Uterus (tissue), 4 donors: Measurements from ENCODE around the gene PIK3CD. TPM values are rescaled to one million over a fixed set of nuclear protein-coding genes. Genes with fewer than 3 reads are reported as not detected.

Source experiments
- DNase-seq, 2 donors: peaks; one replicate each; pipeline ENCODE4 v3.0.0-alpha.2; 2019 to 2020
- H3K27ac ChIP-seq, 2 donors: fragments of 200-600 bp; sonication (generic); 1 replicate in 1 of 2; 2 replicates in 1 of 2; pipeline ENCODE4 v1.5.1; 2016 to 2018
- H3K27me3 ChIP-seq, 2 donors: fragments of 200-600 bp; sonication (generic); one replicate each; pipeline ENCODE4 v1.5.1; 2018 to 2019; ENCODE audit warnings: control low read depth in 1 of 2
- H3K36me3 ChIP-seq, 2 donors: fragments of 200-600 bp; sonication (generic); one replicate each; pipeline ENCODE4 v1.5.1; 2019; ENCODE audit warnings: control low read depth in 1 of 2
- H3K4me1 ChIP-seq, 2 donors: fragments of 200-600 bp; sonication (generic); one replicate each; pipeline ENCODE4 v1.5.1; 2018 to 2019; ENCODE audit warnings: control low read depth in 1 of 2
- H3K4me3 ChIP-seq, 2 donors: fragments of 200-600 bp; sonication (generic); 1 replicate in 1 of 2; 2 replicates in 1 of 2; pipeline ENCODE4 v1.5.1; 2018 to 2019; ENCODE audit warnings: mild to moderate bottlenecking in 1 of 2
- H3K9me3 ChIP-seq, 2 donors: fragments of 200-600 bp; sonication (generic); one replicate each; pipeline ENCODE4 v1.5.1; 2019; ENCODE audit warnings: control low read depth in 1 of 2
- POLR2A ChIP-seq, 2 donors: fragments of 450-650 bp; IDR thresholded peaks; one replicate each; pipeline ENCODE4 v1.6.1; 2016; ENCODE audit warnings: antibody characterized with exemption in 2 of 2, mild to moderate bottlenecking in 1 of 2, moderate library complexity in 1 of 2
- intact Hi-C: fragments of 100-400 bp; cut with DNase I; formaldehyde crosslinking; loops from one replicate; pipeline ENCODE4 v1.15.1; 2023; ENCODE audit warnings: low total_unique reads
- total RNA-seq, 4 donors: library from RNA; depleted of rRNA in 3 of 4; stranded (reverse); fragments of >200 nt in 3 of 4; gene quantifications; one replicate each; pipeline versions ENCODE4 v1.1.0 to v1.2.4, GENCODE V29; 2014 to 2023
- TF ChIP-seq, protein P1 (sequence below), 4 experiments: fragments of 200-600 bp in 2 of 4; fragments of 450-650 bp in 2 of 4; sonication (generic) in 2 of 4; IDR thresholded peaks; one replicate each; pipeline ENCODE4 v1.5.1; 2016 to 2019; ENCODE audit warnings: antibody characterized with exemption in 4 of 4, mild to moderate bottlenecking in 2 of 4, moderate library complexity in 1 of 4
- donor health status: DM: yes; HTN: yes; CAD: no.

PIK3CD gene
- total RNA-seq, 4 donors from 2014 or later: 4.6 to 9.7 (median 7.4) TPM

DNA sequence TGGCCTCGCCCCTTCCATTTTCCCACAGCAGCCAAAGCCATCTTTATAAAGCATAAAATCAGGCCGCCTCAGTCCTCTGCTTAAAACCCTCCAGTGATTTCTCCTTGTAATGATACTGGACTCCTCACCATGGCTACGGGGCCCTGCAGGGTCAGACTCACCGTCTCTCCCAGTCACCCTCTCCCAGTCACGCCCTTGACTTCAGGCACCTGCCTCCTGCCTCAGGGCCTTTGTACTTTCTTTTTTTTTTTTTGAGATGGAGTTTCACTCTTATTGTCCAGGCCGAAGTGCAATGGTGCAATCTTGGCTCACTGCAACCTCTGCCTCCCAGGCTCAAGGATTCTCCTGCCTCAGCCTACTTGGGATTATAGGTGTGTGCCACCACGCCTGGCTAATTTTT is 47.8 kb downstream of the PIK3CD start:
- no peak overlapping the region for H3K27ac ChIP-seq
- intact Hi-C loops: no loop called here
- TF ChIP-seq, protein P1, sequence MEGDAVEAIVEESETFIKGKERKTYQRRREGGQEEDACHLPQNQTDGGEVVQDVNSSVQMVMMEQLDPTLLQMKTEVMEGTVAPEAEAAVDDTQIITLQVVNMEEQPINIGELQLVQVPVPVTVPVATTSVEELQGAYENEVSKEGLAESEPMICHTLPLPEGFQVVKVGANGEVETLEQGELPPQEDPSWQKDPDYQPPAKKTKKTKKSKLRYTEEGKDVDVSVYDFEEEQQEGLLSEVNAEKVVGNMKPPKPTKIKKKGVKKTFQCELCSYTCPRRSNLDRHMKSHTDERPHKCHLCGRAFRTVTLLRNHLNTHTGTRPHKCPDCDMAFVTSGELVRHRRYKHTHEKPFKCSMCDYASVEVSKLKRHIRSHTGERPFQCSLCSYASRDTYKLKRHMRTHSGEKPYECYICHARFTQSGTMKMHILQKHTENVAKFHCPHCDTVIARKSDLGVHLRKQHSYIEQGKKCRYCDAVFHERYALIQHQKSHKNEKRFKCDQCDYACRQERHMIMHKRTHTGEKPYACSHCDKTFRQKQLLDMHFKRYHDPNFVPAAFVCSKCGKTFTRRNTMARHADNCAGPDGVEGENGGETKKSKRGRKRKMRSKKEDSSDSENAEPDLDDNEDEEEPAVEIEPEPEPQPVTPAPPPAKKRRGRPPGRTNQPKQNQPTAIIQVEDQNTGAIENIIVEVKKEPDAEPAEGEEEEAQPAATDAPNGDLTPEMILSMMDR (IDR thresholded peaks at IDR 0.05): no peak
- no peaks in the 10 kb centered on the region for H3K9me3 ChIP-seq
- no peaks in the 10 kb centered on the region for H3K27me3 ChIP-seq
- no peaks in the 10 kb centered on the region for H3K4me1 ChIP-seq
- H3K36me3 ChIP-seq: no peaks in the 10 kb centered on the region
- no peak overlapping the region for H3K4me3 ChIP-seq
- DNase-seq: no peak

DNA sequence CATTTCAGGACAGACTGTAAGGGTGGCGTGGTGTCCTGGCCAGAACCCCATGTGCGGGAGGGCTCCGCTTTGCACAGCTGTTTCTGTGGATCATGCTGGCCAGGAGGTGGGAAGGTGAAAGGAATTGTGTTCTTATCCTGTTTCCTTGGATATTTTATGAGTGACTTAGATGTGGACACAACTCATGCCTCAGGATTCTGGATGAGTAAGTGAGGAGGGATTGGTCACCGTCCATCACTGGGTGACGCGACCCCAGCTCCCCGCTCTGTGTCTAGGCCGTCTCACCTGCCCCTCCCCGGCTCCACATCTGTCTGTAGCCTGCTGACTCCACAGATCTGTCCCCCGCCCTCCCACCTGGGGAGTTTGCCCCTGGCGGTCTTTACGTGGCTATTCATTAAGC is 48.8 kb downstream of the PIK3CD start:
- intact Hi-C loops: no loop called here
- Histone ChIP-seq H3K4me1 (no peaks in the 10 kb centered on the region), H3K36me3 (no peaks in the 10 kb centered on the region), H3K27me3 (no peaks in the 10 kb centered on the region), H3K27ac (no peak overlapping the region), H3K4me3 (no peak overlapping the region), H3K9me3 (no peaks in the 10 kb centered on the region)
- TF ChIP-seq POLR2A (IDR thresholded peaks at IDR 0.05): no peak
- TF ChIP-seq, protein P1 (IDR thresholded peaks at IDR 0.05): no peak
- DNase-seq: no peak

- no peak for DNase-seq
- no peak overlapping the region for H3K4me3 ChIP-seq
- H3K36me3 ChIP-seq: no peaks in the 10 kb centered on the region
- H3K27me3 ChIP-seq: no peaks in the 10 kb centered on the region
- no peaks in the 10 kb centered on the region for H3K4me1 ChIP-seq
- H3K9me3 ChIP-seq: no peaks in the 10 kb centered on the region
- intact Hi-C loops: no loop called here
- no peak overlapping the region for H3K27ac ChIP-seq
- no peak for TF ChIP-seq POLR2A (IDR thresholded peaks at IDR 0.05)
- TF ChIP-seq, protein P1 (IDR thresholded peaks at IDR 0.05): no peak
These were observed 50.1 kb downstream of the PIK3CD start for GRCh38 chr1:9701665-9702064.

DNA sequence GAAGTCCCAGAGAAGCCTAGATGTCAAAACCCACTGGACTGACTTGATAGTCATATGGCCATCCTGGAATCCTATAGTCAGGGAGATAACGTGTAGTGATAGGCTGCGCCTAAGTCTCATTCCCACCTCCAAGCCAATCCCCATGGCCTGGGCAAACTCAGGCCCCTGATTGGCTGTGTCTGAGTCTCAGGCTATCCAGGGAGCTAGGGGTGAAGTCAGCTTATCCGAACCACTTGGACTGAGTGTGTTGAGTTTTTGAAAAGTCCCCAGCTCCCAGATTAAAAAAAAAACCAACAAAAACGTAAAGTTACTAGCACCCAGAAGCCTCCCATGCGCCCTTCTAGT is 51.6 kb downstream of the PIK3CD start:
- no peaks in the 10 kb centered on the region for H3K27me3 ChIP-seq
- intact Hi-C loops: no loop called here
- no peak for DNase-seq

DNA sequence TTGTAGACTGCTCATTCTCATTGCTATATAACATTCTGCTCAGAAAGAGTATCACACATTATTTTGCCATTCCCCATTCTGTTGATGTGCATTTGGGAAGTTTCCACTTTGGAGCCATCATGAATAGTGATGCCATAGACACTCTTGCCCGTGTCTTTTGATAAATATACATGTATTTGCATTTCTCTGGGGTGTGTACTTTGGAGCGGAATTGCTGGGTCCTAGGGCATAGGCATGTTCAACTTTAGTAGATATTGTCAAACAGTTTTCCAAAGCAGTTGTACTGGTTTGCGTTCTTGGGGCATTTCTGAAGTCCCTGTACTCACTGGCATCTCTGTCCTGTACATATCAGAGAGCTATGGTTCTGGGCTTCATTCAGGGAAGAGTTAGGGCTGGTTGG is 52.1 kb downstream of the PIK3CD start:
- TF ChIP-seq, protein P1 (IDR thresholded peaks at IDR 0.05): no peak
- TF ChIP-seq POLR2A (IDR thresholded peaks at IDR 0.05): no peak
- intact Hi-C loops: no loop called here
- no peaks in the 10 kb centered on the region for H3K9me3 ChIP-seq
- no peak for DNase-seq
- no peaks in the 10 kb centered on the region for H3K36me3 ChIP-seq
- no peaks in the 10 kb centered on the region for H3K4me1 ChIP-seq
- H3K27ac ChIP-seq: no peak overlapping the region
- H3K4me3 ChIP-seq: no peak overlapping the region
- H3K27me3 ChIP-seq: no peaks in the 10 kb centered on the region

More for the DNA sequence above, 51.6 kb downstream of the PIK3CD start:
- H3K36me3 ChIP-seq: no peaks in the 10 kb centered on the region
- H3K9me3 ChIP-seq: no peaks in the 10 kb centered on the region
- H3K4me3 ChIP-seq: no peak overlapping the region
- no peak overlapping the region for H3K27ac ChIP-seq
- H3K4me1 ChIP-seq: no peaks in the 10 kb centered on the region
- no peak for TF ChIP-seq POLR2A (IDR thresholded peaks at IDR 0.05)
- TF ChIP-seq, protein P1 (IDR thresholded peaks at IDR 0.05): no peak
